ENCODE data around the gene ALPI. TPM values are rescaled to one million over a fixed set of nuclear protein-coding genes. Genes with fewer than 3 reads are reported as not detected.

Gene ALPI
- total RNA-seq, 5 donors from 2014 or later (not counting 1 experiment from before 2014, with no cell fraction given), result not detected

DNA sequence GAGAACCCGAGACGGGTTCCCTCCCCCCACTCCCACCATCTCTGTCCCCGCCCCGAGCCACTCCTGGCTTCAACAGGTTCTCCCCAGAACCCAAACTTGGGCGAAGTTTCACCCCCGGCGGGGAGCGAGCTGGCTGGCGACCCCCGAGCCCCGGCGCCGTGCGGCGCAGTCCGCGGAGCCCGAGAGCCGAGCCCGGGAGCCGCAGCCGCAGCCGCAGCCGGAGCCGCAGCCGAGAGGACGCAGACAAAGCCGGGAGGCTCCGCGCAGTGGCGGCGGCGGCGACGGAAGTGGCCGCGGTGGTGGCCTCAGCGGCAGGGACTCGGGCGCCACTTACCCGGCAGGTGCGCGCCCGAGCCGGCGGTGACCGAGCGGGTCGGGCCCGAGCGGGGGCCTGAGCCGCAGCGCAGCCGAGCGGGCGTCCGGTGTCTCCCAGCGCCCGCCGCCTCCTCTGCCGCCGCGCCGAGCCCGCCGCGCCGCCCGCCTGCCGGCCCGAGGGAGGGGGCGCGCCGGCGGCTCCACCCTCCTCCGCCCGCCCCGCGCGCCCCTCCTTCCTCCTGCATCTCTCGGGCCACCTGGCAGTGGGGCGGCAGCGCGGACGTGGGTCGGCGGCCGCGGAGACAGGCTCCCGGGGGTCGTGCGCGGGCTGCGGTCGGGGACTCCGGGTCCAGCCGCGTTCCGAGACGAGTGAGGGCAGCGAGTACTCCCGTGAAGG is 31.6 kb downstream of the ALPI start, which contains the start of gene ECEL1:
Gene ECEL1 (minus strand): TSS at position 450 of the 712 bp plus-strand sequence. CDS start 1,181 bp downstream, outside the sequence.
- under 1% methylated on average over 91 of the region's 102 CpGs for WGBS (ENCODE audit: insufficient coverage)
- DNase-seq (no peak), ATAC-seq (replicated peaks in 1 of 4) (peak in 1 of 4 experiments; percentile 21)
- H3K4me1 ChIP-seq (ENCODE audit: control insufficient read depth in 1 of 2, extremely low read depth in 1 of 2, insufficient read depth in 2 of 2, low read length in 2 of 2), result peaks cover 0 to 10% of the 10 kb centered on the region in 2 experiments
- peak within 1 kb of the TSS; percentile 21 to 75 (median 48) for H3K4me3 Mint-ChIP-seq
- no peaks in the 10 kb centered on the region for H3K9me3 ChIP-seq
- peaks cover 28 to 56% of the 10 kb centered on the region in 2 donors for H3K27me3 Mint-ChIP-seq
- H3K36me3 Mint-ChIP-seq, result no peaks in the 10 kb centered on the region
- peaks cover 0 to 16% (median 12%) of the 10 kb centered on the region in 3 donors for H3K4me1 Mint-ChIP-seq
- no peak within 1 kb of the TSS for H3K27ac ChIP-seq (ENCODE audit: low read length)
- H3K4me3 ChIP-seq (ENCODE audit: control insufficient read depth in 1 of 2, extremely low read depth in 1 of 2, low read length in 1 of 2), result peak within 1 kb of the TSS in 1 of 2 donors; percentile 27
- no peak within 1 kb of the TSS for H3K27ac Mint-ChIP-seq
- H3K27me3 ChIP-seq (replicated peaks in 1 of 2; ENCODE audit: control insufficient read depth in 2 of 2, extremely low read depth in 1 of 2, insufficient read depth in 2 of 2, low read length in 1 of 2), result peaks cover 0 to 73% of the 10 kb centered on the region in 2 experiments
- ChIA-PET CTCF (interaction anchor here in 1 of 2 donors (1.0 kb wide), 1 partner anchor 33 kb away, joined by 6 read pairs; the partner anchor contains the start of gene PRSS56), POLR2A (no interaction called here)
- no peaks in the 10 kb centered on the region for H3K36me3 ChIP-seq (ENCODE audit: control insufficient read depth in 2 of 2, extremely low read depth in 1 of 2, insufficient read depth in 1 of 2, low read length in 1 of 2)
- H3K9me3 Mint-ChIP-seq, result no peaks in the 10 kb centered on the region

DNA sequence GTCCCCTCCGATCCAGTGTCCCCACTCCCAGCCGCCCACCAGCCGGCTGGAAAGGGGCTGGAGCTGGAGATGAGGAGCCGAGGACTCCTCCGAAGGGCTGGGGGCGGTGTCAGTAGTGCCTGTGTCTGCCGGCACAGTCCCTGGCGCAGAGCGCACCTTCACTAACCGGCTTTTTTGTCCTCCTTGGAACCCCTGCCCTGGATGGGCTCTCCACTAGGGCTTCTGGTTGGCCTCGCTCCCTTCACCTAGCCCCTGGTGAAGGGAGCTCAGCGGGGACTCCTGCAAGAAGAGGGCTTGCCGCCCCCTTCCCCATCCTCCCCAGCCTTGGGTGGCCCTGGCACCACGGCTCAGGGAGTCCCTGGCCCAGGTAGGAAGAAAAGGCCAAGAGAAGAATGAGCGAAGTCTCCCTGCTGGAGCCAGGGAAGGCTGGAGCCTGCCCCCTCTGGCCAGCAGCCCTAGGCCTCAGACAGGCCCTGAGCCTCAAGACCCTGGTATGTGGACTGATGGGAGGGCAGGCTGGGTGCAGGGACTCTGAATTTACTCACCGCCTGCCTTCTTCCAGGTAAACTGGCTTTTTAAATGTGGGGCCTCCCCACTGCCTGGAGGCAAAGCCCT is 32.3 kb downstream of the ALPI start:
- Mint-ChIP-seq H3K4me1 (peaks cover 0 to 16% (median 12%) of the 10 kb centered on the region in 3 donors), H3K27ac (no peak overlapping the region), H3K9me3 (no peaks in the 10 kb centered on the region), H3K27me3 (peaks cover 31 to 58% of the 10 kb centered on the region in 2 donors), H3K4me3 (peak overlapping the region; percentile 21 to 75 (median 48)), H3K36me3 (no peaks in the 10 kb centered on the region)
- Histone ChIP-seq H3K36me3 (ENCODE audit: control insufficient read depth in 2 of 2, extremely low read depth in 1 of 2, insufficient read depth in 1 of 2, low read length in 1 of 2) (no peaks in the 10 kb centered on the region), H3K27ac (ENCODE audit: low read length) (no peak overlapping the region), H3K4me3 (ENCODE audit: control insufficient read depth in 1 of 2, extremely low read depth in 1 of 2, low read length in 1 of 2) (peak overlapping the region in 1 of 2 donors; percentile 27), H3K4me1 (ENCODE audit: control insufficient read depth in 1 of 2, extremely low read depth in 1 of 2, insufficient read depth in 2 of 2, low read length in 2 of 2) (peaks cover 0 to 10% of the 10 kb centered on the region in 2 experiments), H3K9me3 (no peaks in the 10 kb centered on the region), H3K27me3 (replicated peaks in 1 of 2; ENCODE audit: control insufficient read depth in 2 of 2, extremely low read depth in 1 of 2, insufficient read depth in 2 of 2, low read length in 1 of 2) (peaks cover 0 to 77% of the 10 kb centered on the region in 2 experiments)
- CTCF ChIA-PET, result interaction anchor here in 1 of 2 donors (1.0 kb wide), 1 partner anchor 32 kb away, joined by 6 read pairs; the partner anchor contains the start of gene PRSS56
- ATAC-seq (replicated peaks in 1 of 4) (no peak), DNase-seq (no peak)
- 48% methylated on average over 13 of the region's 16 CpGs for WGBS (ENCODE audit: insufficient coverage)
- POLR2A ChIA-PET, result no interaction called here

DNA sequence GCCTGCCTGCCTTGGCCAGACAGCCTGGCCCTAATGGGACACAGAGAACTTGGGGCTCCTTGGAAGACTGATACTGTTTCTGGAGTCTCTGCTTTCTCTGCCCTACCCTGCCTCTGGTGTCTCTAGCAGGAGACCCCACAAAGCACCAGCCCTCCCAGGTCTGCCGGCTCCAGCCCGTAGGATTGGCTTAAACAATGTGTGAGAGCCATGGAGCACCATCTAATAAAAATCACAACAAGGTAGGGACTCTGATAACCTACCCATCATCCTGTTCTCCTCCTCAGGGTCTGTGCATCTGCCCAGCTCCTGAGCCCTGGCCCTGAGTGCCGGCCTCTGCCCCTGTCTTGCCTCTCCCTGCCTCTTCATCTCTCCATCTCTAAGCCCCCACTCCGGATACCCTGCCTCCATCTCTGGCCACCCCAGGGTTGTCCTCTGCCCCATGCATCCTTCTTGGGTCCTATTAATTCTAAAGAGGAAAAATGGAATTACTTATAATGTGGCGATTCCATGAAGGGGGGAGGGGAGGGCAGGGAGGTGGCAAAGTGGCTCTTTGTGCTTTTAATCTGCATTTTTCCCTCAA is 32.9 kb downstream of the ALPI start:
- H3K36me3 Mint-ChIP-seq, result no peaks in the 10 kb centered on the region
- no peak overlapping the region for H3K27ac Mint-ChIP-seq
- ATAC-seq (replicated peaks in 1 of 4) (no peak), DNase-seq (no peak)
- ChIA-PET CTCF (interaction anchor here in 1 of 2 donors (1.0 kb wide), 1 partner anchor 31 kb away, joined by 6 read pairs; the partner anchor contains the start of gene PRSS56), POLR2A (no interaction called here)
- peaks cover 0 to 16% (median 12%) of the 10 kb centered on the region in 3 donors for H3K4me1 Mint-ChIP-seq
- Histone ChIP-seq H3K4me3 (ENCODE audit: control insufficient read depth in 1 of 2, extremely low read depth in 1 of 2, low read length in 1 of 2) (no peak overlapping the region), H3K4me1 (ENCODE audit: control insufficient read depth in 1 of 2, extremely low read depth in 1 of 2, insufficient read depth in 2 of 2, low read length in 2 of 2) (peaks cover 0 to 10% of the 10 kb centered on the region in 2 experiments), H3K27me3 (replicated peaks in 1 of 2; ENCODE audit: control insufficient read depth in 2 of 2, extremely low read depth in 1 of 2, insufficient read depth in 2 of 2, low read length in 1 of 2) (peaks cover 0 to 76% of the 10 kb centered on the region in 2 experiments), H3K9me3 (no peaks in the 10 kb centered on the region), H3K27ac (ENCODE audit: low read length) (no peak overlapping the region), H3K36me3 (ENCODE audit: control insufficient read depth in 2 of 2, extremely low read depth in 1 of 2, insufficient read depth in 1 of 2, low read length in 1 of 2) (no peaks in the 10 kb centered on the region)
- H3K4me3 Mint-ChIP-seq, result peak overlapping the region; percentile 21 to 75 (median 48)
- no peaks in the 10 kb centered on the region for H3K9me3 Mint-ChIP-seq
- peaks cover 31 to 53% of the 10 kb centered on the region in 2 donors for H3K27me3 Mint-ChIP-seq
- 82% methylated on average over 3 of the region's 5 CpGs for whole genome bisulfite sequencing (ENCODE audit: insufficient coverage)

DNA sequence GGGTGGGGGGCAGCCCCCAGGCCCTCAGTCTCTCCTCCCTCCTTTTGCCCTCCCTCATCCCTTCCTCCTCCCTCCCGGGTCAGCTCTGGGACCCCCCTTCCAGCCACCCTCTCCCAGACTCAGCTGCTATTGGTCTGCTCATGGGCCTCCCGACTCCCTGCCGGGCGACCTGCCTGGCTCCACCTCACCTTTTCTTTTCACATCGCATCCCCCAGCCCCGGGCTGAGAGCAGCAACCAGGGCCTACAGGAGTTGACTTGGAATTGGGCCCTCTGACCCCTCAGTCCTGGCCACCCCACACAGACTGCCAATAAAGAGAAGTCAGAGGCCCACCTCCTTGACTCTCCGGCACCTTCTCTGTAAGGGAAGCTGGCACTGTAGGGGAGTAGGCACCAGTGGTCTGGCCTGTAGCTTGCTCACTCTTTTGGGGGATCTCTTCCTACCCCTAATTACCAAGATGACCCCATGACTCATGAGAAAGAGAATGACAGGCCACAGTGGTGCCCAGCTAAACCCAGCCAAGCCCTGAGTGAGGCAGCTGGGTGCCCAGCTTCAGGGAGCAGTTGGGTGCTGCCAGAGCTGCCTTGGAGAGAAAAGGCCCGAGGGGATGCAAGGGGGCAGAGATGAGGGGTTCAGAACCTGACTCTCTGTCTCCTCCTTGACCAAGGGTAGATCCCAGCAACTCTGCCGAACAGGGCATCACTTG is 33.7 kb downstream of the ALPI start:
- ChIA-PET CTCF (no interaction called here), POLR2A (no interaction called here)
- no peak overlapping the region for H3K4me3 ChIP-seq (ENCODE audit: control insufficient read depth in 1 of 2, extremely low read depth in 1 of 2, low read length in 1 of 2)
- no peak overlapping the region for H3K27ac Mint-ChIP-seq
- DNase-seq, result no peak
- peaks cover 0 to 10% of the 10 kb centered on the region in 2 experiments for H3K4me1 ChIP-seq (ENCODE audit: control insufficient read depth in 1 of 2, extremely low read depth in 1 of 2, insufficient read depth in 2 of 2, low read length in 2 of 2)
- H3K27me3 ChIP-seq (replicated peaks in 1 of 2; ENCODE audit: control insufficient read depth in 2 of 2, extremely low read depth in 1 of 2, insufficient read depth in 2 of 2, low read length in 1 of 2), result peaks cover 0 to 68% of the 10 kb centered on the region in 2 experiments
- H3K9me3 Mint-ChIP-seq, result no peaks in the 10 kb centered on the region
- peaks cover 0 to 16% (median 12%) of the 10 kb centered on the region in 3 donors for H3K4me1 Mint-ChIP-seq
- WGBS (ENCODE audit: insufficient coverage), result 55% methylated on average over 3 of the region's 9 CpGs
- no peaks in the 10 kb centered on the region for H3K36me3 Mint-ChIP-seq
- H3K4me3 Mint-ChIP-seq, result peak overlapping the region in 1 of 3 donors; percentile 75
- no peaks in the 10 kb centered on the region for H3K36me3 ChIP-seq (ENCODE audit: control insufficient read depth in 2 of 2, extremely low read depth in 1 of 2, insufficient read depth in 1 of 2, low read length in 1 of 2)
- no peak overlapping the region for H3K27ac ChIP-seq (ENCODE audit: low read length)
- no peak for ATAC-seq (replicated peaks in 1 of 4)
- no peaks in the 10 kb centered on the region for H3K9me3 ChIP-seq
- H3K27me3 Mint-ChIP-seq, result peaks cover 30 to 45% of the 10 kb centered on the region in 2 donors

DNA sequence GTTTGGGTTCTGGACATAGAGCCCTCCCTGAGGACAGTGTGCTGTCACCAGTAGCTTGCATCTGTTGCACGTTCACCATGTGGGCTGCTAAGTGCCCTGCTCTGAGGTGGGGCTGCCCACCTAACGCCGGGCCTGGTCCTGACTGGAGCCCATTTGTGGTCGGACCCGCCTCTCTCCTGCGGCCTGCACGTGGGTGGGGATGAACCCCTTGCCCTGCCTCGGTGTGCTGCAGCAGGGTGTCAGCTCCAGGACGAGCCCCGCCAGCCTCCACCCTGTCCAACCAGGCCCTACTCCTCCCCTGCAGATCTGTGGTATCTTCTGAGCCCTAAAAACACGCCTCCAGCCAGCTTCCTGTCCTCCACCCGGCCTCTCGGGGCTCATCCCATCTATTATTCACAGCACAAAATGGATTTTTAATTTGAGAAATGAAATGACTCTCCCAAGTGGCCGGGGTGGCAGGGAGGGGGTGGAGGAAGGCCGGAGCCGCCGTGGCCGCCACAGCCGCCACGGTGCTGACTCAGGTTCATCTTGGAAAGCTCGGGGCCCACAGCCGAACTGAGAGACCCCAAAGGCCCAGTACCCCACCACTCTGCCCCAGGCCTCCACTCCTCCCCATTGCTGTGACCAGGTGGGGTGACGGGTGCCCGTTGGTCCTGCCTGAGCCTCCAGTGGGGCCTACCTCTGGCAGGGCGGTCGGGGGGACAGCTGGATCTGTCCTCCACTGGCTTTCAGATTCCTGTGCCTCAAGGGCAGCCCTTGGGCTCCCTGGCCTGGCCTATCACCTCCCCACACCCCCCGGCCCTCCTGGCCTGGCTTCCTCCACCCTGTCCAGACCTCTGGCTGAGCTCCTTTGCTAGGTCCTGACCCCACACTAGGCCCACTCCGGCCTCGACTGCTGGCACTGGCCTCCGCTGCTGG is 34.5 kb downstream of the ALPI start:
- DNase-seq (no peak), ATAC-seq (replicated peaks in 1 of 4) (no peak)
- ChIA-PET CTCF (no interaction called here), POLR2A (no interaction called here)
- WGBS (ENCODE audit: insufficient coverage), result 64% methylated on average over 17 of the region's 30 CpGs
- H3K36me3 ChIP-seq (ENCODE audit: control insufficient read depth in 2 of 2, extremely low read depth in 1 of 2, insufficient read depth in 1 of 2, low read length in 1 of 2), result no peaks in the 10 kb centered on the region
- Mint-ChIP-seq H3K36me3 (no peaks in the 10 kb centered on the region), H3K9me3 (no peaks in the 10 kb centered on the region), H3K27me3 (peaks cover 22 to 36% of the 10 kb centered on the region in 2 donors), H3K4me3 (no peak overlapping the region), H3K4me1 (peaks cover 0 to 11% (median 6%) of the 10 kb centered on the region in 3 donors), H3K27ac (no peak overlapping the region)
- H3K4me1 ChIP-seq (ENCODE audit: control insufficient read depth in 1 of 2, extremely low read depth in 1 of 2, insufficient read depth in 2 of 2, low read length in 2 of 2), result peaks cover 0 to 10% of the 10 kb centered on the region in 2 experiments
- peaks cover 0 to 60% of the 10 kb centered on the region in 2 experiments for H3K27me3 ChIP-seq (replicated peaks in 1 of 2; ENCODE audit: control insufficient read depth in 2 of 2, extremely low read depth in 1 of 2, insufficient read depth in 2 of 2, low read length in 1 of 2)
- no peak overlapping the region for H3K4me3 ChIP-seq (ENCODE audit: control insufficient read depth in 1 of 2, extremely low read depth in 1 of 2, low read length in 1 of 2)
- H3K9me3 ChIP-seq, result no peaks in the 10 kb centered on the region
- H3K27ac ChIP-seq (ENCODE audit: low read length), result no peak overlapping the region
